Liver (tissue), 3 donors: ENCODE measurements around the gene KLC3.

ENCODE experiments used
- CTCF ChIP-seq: fragments of 150-350 bp; IDR thresholded peaks from 2 replicates; pipeline ENCODE4 v1.5.1; 2017; ENCODE audit warnings: improper control_type of control experiment, low read depth, low read length; ENCODE audit not compliant: missing input control
- EGR1 ChIP-seq, 2 donors: IDR thresholded peaks; 2 replicates each; pipeline ENCODE4 v1.6.1; 2016 to 2018; ENCODE audit warnings: antibody characterized with exemption in 2 of 2, low read depth in 2 of 2
- FOXA1 ChIP-seq: IDR thresholded peaks from 2 replicates; pipeline ENCODE4 v1.6.1; 2016; ENCODE audit warnings: antibody characterized with exemption
- FOXA2 ChIP-seq: IDR thresholded peaks from 2 replicates; pipeline ENCODE4 v1.6.1; 2016; ENCODE audit warnings: antibody characterized with exemption
- MAX ChIP-seq: IDR thresholded peaks from 2 replicates; pipeline ENCODE4 v1.6.1; 2016; ENCODE audit warnings: antibody characterized with exemption
- RAD21 ChIP-seq, 2 donors: IDR thresholded peaks; 2 replicates each; pipeline ENCODE4 v1.6.1; 2016; ENCODE audit warnings: antibody characterized with exemption in 2 of 2, mild to moderate bottlenecking in 2 of 2
- REST ChIP-seq: IDR thresholded peaks from 2 replicates; pipeline ENCODE4 v1.6.1; 2016; ENCODE audit warnings: antibody characterized with exemption, mild to moderate bottlenecking
- TAF1 ChIP-seq: conservative IDR thresholded peaks from 2 replicates; pipeline ENCODE4 v1.6.1; 2016; ENCODE audit warnings: antibody characterized with exemption, mild to moderate bottlenecking
- YY1 ChIP-seq: IDR thresholded peaks from 2 replicates; pipeline ENCODE4 v1.6.1; 2016; ENCODE audit warnings: antibody characterized with exemption, mild to moderate bottlenecking
- ZBTB33 ChIP-seq: IDR thresholded peaks from 2 replicates; pipeline ENCODE4 v1.6.1; 2016; ENCODE audit warnings: antibody characterized with exemption
- donor health status: healthy.
- donor health status: healthy.

GRCh38 chr19:45385392-45386221 lies 45.1 kb downstream of the KLC3 start:
- TF ChIP-seq CTCF = no peak
- TF ChIP-seq YY1 = no peak
- no peak for TF ChIP-seq REST
- no peak for TF ChIP-seq ZBTB33
- no peak for TF ChIP-seq TAF1
- no peak for TF ChIP-seq EGR1 (IDR thresholded peaks at IDR 0.05; ENCODE audit: low read depth in 2 of 2)
- TF ChIP-seq FOXA1 = no peak
- no peak for TF ChIP-seq MAX
- TF ChIP-seq RAD21 (IDR thresholded peaks at IDR 0.05) = no peak
- TF ChIP-seq FOXA2 = no peak
